Measurements from ENCODE around the gene BEST3.

DNA sequence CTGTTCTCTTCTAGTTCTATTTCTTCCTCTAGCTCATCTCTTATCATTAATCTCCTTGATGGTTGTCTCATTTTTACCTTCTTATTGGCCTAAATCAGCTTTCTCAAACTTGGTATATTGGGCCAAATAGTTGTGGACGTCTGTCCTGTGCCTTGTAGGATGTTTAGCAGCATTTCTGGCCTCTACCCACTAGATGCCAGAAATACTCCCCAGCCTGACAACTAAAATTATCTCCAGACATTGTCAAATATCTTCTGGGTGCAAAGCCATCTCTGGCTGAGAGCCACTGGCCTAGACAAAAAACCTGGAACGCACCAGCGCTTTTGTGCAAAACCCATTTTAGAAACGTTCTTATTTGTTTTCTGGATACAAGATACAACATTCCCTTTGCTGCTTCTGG lies 49.6 kb downstream of the BEST3 start:
- TF ChIP-seq, protein P1, sequence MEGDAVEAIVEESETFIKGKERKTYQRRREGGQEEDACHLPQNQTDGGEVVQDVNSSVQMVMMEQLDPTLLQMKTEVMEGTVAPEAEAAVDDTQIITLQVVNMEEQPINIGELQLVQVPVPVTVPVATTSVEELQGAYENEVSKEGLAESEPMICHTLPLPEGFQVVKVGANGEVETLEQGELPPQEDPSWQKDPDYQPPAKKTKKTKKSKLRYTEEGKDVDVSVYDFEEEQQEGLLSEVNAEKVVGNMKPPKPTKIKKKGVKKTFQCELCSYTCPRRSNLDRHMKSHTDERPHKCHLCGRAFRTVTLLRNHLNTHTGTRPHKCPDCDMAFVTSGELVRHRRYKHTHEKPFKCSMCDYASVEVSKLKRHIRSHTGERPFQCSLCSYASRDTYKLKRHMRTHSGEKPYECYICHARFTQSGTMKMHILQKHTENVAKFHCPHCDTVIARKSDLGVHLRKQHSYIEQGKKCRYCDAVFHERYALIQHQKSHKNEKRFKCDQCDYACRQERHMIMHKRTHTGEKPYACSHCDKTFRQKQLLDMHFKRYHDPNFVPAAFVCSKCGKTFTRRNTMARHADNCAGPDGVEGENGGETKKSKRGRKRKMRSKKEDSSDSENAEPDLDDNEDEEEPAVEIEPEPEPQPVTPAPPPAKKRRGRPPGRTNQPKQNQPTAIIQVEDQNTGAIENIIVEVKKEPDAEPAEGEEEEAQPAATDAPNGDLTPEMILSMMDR (conservative IDR thresholded peaks at IDR 0.05) = peak; percentile 45
- TF ChIP-seq ZFX (IDR thresholded peaks at IDR 0.05) = no peak

All from C4-2B (cell line).